ENCODE results near the gene KLRD1. TPM values are rescaled to one million over a fixed set of nuclear protein-coding genes. Genes with fewer than 3 reads are reported as not detected.
A peak's percentile ranks its signal among the peaks of the same experiment; 100 is the strongest.
"Not testable (repeated sequence)": the region's sequence is repeated elsewhere in the genome, so short reads cannot be mapped to it uniquely, and the experiment has no call there.

Gene KLRD1
- total RNA-seq, 1 donor from 2014 or later: under 0.01 TPM

- no peak for DNase-seq (ENCODE audit: low read depth in 2 of 2)
Measured at GRCh38 chr12:10368206-10369171, 60.8 kb downstream of the KLRD1 start.

GRCh38 chr12:10369557-10370415 is 62.1 kb downstream of the KLRD1 start:
- no peak for DNase-seq (ENCODE audit: low read depth in 2 of 2)

- peak in 1 of 2 donors; percentile 7 for DNase-seq (ENCODE audit: low read depth in 2 of 2)
Measured at GRCh38 chr12:10371893-10372535, 64.3 kb downstream of the KLRD1 start.

- DNase-seq (ENCODE audit: low read depth in 2 of 2): no peak
Measured at GRCh38 chr12:10372559-10372958, 64.9 kb downstream of the KLRD1 start.

GRCh38 chr12:10374624-10375018 is 67.0 kb downstream of the KLRD1 start:
- DNase-seq (ENCODE audit: low read depth in 2 of 2): no peak

GRCh38 chr12:10378737-10379136 is 71.1 kb downstream of the KLRD1 start:
- DNase-seq (ENCODE audit: low read depth in 2 of 2): not testable (repeated sequence)

Other genes with a start within 250 kb of the KLRD1 start
- 12.1 and 14.9 TPM in 2 replicates for gene CLEC1A, start 208.9 kb upstream of the KLRD1 start, total RNA-seq
- 0.25 and 0.26 TPM in 2 replicates for gene CLEC7A, start 177.7 kb upstream of the KLRD1 start, total RNA-seq
- not detected in 2 replicates for gene OLR1, start 135.7 kb upstream of the KLRD1 start, total RNA-seq
- not detected in 2 replicates for gene TMEM52B, start 128.8 kb upstream of the KLRD1 start, total RNA-seq
- gene GABARAPL1, start 95.0 kb upstream of the KLRD1 start, total RNA-seq: 51.3 and 123 TPM in 2 replicates
- not detected in 2 replicates for gene KLRK1, start 82.2 kb downstream of the KLRD1 start, total RNA-seq
- not detected in 2 replicates for gene KLRC4, start 101.9 kb downstream of the KLRD1 start, total RNA-seq
- gene KLRC3, start 112.7 kb downstream of the KLRD1 start, total RNA-seq: not detected in 2 replicates
- not detected in 2 replicates for gene KLRC2, start 128.1 kb downstream of the KLRD1 start, total RNA-seq
- gene KLRC1, start 145.5 kb downstream of the KLRD1 start, total RNA-seq: not detected in 2 replicates
- 0.89 and 1.0 TPM in 2 replicates for gene EIF2S3B, start 198.0 kb downstream of the KLRD1 start, total RNA-seq

Data from dermis microvascular lymphatic vessel endothelial cell (primary cell).